Activated gamma-delta T cell treated with Interleukin-2 at 50 U/mL for 16 hours (primary cell): ENCODE data around the gene SUGP2.
"Not testable (repeated sequence)": the region's sequence is repeated elsewhere in the genome, so short reads cannot be mapped to it uniquely, and the experiment has no call there.

Experiments
- DNase-seq: peaks from one replicate; pipeline ENCODE4 v3.0.0-alpha.2; 2020

SUGP2 gene

GRCh38 chr19:19028526-19028925 lies 4.8 kb downstream of the SUGP2 start:
- DNase-seq: no peak

- DNase-seq: no peak
These were observed 6.1 kb downstream of the SUGP2 start for GRCh38 chr19:19027228-19027627.

DNA sequence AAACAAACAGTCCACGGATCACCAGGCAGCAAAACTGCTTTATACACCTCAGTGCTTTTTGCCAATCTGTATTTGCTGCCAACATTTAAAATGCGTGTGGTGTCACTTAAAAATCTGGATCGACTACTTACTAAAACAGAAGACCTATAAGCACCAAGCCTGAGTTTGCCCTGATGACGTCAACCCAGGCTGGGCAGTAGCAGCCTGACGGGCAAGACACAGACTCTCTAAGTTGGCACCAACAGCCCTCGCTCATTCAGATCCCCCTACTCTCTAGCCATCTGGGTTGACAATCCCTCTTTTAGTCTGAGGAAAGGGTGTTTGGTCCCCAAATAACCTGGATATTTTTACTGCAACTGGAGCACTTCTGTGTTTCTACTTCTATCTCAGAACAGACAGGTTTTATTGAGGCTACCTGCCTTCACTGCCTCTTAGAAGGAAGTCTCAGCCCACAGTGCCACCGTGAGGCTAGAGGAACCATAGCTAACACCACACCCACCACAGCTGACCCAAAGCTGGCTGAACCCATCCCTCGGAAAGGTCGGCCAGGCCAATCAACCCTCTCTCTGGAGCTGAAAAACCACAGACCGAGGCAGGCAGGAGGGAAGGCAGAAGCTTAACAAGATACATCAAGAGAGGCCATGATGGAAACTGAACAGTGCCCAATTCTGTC lies 6.9 kb downstream of the SUGP2 start:
- DNase-seq: no peak

GRCh38 chr19:19025861-19026260 lies 7.5 kb downstream of the SUGP2 start:
- no peak for DNase-seq

DNA sequence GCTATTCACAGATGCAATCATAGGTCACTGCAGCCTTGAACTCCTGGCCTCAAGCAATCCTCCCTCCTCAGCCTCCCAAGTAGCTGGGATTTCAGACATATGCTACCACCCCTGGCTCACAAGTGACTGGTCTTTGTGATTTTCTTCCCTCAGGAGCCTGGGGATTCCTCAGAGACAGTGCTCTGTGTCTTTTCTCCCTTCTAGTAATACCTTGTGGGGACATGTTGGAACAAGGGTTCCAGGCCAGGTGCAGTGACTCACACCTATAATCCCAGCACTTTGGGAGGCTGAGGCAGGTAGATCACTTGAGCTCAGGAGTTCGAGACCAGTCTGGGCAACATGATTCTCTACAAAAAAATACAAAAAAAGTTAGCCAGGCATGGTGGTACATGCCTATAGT lies 9.9 kb downstream of the SUGP2 start:
- not testable (repeated sequence) for DNase-seq

GRCh38 chr19:19022380-19022961 lies 10.8 kb downstream of the SUGP2 start:
- no peak for DNase-seq

- no peak for DNase-seq
These were observed 12.2 kb downstream of the SUGP2 start for GRCh38 chr19:19021115-19021514.

GRCh38 chr19:19010551-19010950 lies 22.8 kb downstream of the SUGP2 start:
- no peak for DNase-seq

- DNase-seq: no peak
These were observed 23.4 kb downstream of the SUGP2 start for GRCh38 chr19:19009951-19010350.

GRCh38 chr19:19006213-19006612 lies 27.1 kb downstream of the SUGP2 start:
- DNase-seq: no peak

DNA sequence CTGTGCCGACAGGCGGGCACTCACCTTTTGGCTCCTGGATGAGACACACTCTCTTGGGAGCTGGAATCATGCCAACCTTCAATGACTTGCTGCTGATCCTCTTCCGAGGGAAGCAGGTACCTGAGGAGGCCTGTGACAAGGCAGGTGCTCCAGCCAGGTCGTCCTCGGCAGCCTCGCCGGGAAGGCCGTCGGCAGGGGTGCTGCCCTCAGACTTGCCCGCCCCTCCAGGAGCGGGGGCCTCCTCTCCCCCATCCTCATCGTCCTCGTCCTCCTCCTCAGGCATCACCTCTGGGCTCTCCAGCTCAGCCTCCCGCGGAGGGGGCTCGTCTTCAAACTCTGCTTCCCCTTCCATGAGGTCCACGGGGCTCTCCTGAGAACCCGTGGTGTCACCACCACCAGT lies 29.2 kb downstream of the SUGP2 start:
- no peak for DNase-seq

DNA sequence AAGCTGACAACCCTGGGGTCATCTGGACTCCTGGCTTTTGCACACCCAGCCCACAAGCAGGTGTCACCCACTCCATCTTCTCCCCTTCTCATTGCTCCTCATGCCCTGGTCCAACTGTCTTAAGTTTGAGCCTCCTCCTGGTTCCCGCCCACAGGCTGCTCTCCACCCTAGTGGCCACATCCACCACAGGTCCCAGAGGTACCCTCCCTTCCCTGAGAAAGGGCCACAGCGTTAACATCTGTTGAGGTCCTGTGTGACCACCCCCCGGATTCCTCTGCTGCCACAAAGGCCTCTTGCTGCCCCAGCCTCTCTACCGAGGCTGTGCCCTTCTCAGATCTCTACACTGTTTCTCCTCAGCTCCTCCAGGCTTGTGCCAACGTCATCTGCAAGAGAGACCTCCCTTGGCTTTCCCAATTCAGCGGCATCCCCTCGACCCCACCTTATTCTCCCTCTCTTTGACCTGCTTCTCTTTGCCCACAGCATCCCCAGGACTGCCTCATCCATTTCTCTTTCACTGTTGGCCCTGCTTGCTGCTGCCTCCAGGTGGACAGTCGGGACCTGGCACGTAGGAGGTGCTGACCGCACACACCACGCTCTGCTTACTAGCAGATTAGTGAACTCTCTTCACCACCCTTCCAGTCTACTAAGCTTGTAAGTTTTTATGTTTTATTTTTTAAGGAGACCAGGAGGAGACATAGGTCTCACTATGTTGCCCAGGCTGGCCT lies 33.3 kb downstream of the SUGP2 start:
- no peak for DNase-seq

GRCh38 chr19:18999016-18999758 lies 34.1 kb downstream of the SUGP2 start:
- DNase-seq: no peak

DNA sequence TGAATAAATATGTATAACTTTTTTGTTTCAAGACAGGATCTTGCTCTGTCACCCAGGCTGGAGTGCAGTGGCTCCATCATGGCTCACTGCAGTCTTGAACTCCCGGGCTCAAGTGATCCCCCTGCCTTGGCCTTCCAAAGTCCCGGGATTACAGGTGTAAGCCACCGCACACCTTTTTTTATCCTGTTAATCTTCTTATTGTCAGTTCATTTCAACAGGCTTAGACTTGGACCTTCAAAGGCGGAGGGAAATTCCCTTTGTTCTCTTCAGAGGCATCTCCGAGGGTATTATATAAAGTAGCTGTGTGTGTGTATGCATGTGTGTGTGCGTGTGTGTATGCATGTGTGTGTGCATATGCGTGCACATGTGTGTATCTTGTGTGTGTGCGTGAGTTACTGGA lies 35.0 kb downstream of the SUGP2 start:
- no peak for DNase-seq

DNA sequence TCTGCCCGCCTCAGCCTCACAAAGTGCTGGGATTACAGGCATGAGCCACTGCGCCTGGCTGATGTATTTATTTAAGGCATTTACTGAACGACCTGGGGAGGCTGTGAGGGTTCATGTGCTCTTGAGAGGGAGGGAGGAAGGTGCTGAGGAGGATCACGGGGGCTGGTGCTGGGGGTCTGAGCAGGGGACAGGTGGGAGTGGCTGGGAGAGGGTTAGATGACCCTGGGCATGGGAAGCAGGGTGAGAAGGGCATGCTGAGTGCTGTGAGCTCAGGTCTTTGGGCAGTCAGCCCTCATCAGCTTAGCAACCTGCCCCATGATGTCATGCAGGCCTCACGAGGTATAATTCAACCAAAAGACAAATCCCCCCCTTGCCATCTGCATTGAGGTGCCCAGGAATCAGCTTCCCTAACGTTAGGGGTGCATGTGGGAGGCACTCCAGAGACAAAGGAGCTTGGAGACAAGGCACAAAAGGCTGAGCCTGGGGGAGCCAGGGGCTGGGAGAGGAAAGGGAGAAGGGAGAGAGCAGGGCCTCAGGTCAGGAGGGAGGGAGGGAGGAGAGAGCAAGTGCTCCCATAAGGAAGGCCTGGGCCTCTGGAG lies 36.4 kb downstream of the SUGP2 start:
- DNase-seq: no peak

DNA sequence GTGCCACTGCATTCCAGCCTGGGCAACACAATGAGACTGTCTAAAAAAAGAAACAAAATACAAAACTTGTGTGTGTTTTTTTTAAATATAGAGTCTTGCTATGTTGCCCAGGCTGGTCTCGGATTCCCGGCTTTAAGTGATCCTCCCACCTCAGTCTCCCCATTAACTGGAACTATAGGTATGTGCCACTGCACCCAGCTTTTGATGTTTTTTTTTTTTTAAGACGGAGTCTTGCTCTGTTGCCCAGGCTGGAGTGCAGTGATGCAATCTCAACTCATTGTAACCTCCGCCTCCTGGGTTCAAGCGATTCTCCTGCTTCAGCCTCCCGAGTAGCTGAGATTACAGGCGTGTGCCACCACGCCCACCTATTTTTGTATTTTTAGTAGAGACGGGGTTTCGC lies 37.0 kb downstream of the SUGP2 start:
- no peak for DNase-seq

DNA sequence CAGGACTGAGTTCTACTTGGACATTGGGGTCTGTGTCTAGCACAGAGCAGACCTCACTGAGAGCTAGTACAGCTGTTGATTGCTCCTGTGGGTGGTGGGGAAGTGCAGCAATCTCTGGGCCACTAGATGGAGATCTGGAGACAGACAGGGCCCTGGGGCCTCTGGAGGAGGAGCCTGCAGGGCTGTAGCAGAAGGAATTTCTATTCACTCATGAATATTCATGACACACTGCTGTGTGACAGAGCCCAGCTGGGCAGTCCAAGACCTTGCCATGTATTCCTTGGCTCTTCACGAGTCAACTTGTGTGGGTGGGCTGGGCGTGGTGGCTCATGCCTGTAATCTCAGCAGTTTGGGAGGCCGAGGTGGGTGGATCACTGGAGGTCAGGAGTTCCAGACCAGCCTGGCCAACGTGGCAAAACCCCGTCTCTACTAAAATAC lies 37.5 kb downstream of the SUGP2 start:
- no peak for DNase-seq

DNA sequence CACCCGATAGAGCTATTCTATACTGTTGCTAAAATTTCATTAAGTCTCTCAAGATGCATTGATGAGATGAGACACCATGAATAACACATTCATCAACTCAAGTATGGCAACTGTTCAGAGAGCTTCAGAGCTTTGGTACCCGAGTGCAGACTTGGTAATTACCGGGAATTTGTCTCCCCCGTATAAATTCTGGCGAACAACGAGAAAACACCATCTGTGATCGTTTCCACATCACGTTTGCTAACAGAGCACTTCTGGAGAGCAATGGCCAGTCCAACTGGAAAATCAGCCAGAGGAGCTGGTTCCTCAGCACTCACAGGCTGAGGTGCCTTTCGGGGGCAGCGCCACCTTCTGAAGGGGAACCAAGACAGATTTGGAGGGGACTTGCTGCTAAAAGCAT lies 40.2 kb downstream of the SUGP2 start:
- DNase-seq: no peak

- DNase-seq: no peak
These were observed 40.6 kb downstream of the SUGP2 start for GRCh38 chr19:18992696-18993095.

DNA sequence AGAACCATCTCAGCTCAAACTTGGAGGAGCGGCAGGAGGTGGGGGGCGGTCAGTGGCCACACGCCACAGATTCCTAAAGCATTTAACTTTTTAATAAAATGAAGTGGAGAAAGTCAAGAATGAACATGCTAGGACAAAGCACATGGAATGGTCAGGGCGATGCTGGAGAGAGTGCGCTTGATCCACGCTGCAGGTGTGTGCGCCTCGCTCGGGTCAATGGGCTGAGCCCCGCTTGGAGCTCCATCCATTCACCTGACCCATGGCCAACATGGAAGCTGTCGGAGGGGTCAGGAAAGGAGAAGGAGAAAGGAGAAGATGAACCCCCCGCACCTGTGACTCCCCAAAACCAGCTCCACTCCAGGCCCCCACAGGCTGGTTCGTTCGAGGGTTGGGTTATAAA lies 41.8 kb downstream of the SUGP2 start:
- DNase-seq: no peak

- DNase-seq: no peak
These were observed 42.3 kb downstream of the SUGP2 start for GRCh38 chr19:18991006-18991405.

DNA sequence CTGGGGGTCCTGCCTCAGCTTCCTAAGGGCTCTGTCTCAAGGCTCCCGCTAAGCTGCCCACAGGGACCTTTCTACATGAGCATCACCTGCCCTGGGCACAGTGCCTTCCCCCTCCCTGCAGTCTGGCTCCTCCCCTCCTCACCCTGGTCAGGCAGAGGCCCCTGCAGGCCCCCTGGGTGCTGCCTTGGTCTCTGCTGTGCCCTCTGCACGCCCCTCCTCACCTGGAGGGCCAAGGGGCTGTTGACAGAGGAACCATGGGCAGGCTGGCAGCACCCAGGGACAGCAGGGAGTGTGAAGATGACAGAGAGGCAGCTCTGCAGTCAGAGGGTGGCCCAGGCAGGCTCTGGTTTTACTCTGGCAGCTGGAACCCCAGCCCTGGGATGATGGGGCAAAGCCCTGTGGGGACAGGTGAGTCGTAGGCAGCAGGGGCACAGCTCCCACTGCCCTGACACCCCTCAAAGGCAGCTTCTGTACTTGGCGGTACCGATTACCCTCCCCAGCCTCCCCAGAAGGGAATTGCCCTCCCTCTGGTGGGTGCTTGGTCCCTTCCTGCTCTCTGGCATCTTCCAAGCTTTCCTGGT lies 43.1 kb downstream of the SUGP2 start:
- no peak for DNase-seq

DNA sequence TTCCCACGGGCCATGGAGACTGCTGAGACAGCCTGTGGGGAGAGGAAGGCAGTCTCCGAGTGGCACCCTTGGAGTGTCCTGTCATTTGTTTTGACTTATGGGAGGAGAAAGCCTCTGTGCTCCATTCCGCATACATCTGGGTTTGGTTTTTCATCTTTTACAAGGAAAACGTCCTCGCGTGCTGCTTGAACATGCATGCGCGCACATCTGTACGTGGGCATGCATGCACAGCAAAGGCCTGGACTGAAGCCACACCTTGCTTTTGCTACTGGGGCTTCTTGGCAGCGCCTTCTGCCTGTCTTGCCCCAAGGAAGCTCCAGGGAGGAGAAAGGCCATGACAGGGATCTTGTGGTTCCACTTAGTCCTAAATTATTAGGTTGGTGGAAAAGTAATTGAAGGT lies 44.0 kb downstream of the SUGP2 start:
- no peak for DNase-seq
